ENCODE results near the gene SLC4A1AP.

DNA sequence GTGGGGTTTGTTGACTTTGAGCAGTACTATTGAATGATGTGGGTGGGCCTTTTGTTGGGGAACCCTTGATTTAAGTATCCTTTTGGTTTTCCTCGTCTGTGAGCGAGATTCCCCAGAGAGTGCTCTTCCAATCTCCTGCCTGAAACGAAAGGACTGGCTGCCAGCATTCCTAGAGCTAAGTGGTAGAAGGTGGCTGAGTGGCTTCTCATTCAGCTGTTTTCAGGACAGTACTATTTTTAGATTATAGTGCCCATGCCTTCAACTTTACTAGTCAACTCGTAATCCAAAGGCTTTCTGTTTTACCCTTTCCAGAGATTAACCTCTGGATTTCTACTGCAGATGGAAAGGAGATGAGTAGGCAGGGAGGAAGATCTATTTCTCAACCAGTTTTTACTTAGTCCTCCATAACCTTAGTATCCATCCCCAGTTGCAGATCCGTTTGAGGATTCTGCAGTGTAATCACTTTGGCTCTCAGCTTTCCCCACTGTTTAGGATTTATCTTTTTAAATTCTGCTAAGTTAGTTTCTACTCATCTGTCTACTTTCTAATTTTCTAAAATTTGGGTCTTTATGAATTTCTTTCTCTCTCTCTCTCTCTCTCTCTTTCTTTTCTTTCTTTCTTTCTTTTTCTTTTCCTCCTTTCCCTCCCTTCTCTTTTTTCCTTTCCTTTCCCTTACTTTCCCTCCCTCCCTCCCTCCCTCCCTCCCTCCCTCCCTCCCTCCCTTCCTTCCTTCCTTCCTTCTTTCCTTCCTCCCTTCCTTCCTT, 9.2 kb downstream of the SLC4A1AP start:
- TF ChIP-seq, protein P1, sequence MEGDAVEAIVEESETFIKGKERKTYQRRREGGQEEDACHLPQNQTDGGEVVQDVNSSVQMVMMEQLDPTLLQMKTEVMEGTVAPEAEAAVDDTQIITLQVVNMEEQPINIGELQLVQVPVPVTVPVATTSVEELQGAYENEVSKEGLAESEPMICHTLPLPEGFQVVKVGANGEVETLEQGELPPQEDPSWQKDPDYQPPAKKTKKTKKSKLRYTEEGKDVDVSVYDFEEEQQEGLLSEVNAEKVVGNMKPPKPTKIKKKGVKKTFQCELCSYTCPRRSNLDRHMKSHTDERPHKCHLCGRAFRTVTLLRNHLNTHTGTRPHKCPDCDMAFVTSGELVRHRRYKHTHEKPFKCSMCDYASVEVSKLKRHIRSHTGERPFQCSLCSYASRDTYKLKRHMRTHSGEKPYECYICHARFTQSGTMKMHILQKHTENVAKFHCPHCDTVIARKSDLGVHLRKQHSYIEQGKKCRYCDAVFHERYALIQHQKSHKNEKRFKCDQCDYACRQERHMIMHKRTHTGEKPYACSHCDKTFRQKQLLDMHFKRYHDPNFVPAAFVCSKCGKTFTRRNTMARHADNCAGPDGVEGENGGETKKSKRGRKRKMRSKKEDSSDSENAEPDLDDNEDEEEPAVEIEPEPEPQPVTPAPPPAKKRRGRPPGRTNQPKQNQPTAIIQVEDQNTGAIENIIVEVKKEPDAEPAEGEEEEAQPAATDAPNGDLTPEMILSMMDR (IDR thresholded peaks at IDR 0.05): no peak
- no peak for TF ChIP-seq POLR2A (IDR thresholded peaks at IDR 0.05)

All from lower leg skin (tissue), 3 donors.